ENCODE measurements around the gene MLLT6. TPM values are rescaled to one million over a fixed set of nuclear protein-coding genes. Genes with fewer than 3 reads are reported as not detected.

MLLT6 gene
- total and polyA plus RNA-seq, 2 of the 13 experiments (the other 11 are each of a cell fraction or from before 2014, with no cell fraction given) = 50.7 to 69.5 TPM

GRCh38 chr17:38674014-38674748 lies 30.9 kb upstream of the MLLT6 start (continued):
- no peak for TF ChIP-seq HNF4A (CRISPR knock-in tag; IDR thresholded peaks at IDR 0.05)
- TF ChIP-seq ZNF567 (CRISPR knock-in tag; IDR thresholded peaks at IDR 0.05; ENCODE audit: borderline replicate concordance) = no peak
- no peak for TF ChIP-seq CREB1 (IDR thresholded peaks at IDR 0.05)
- no peak for TF ChIP-seq CREB1 (CRISPR knock-in tag; IDR thresholded peaks at IDR 0.05)
- TF ChIP-seq, protein P1, sequence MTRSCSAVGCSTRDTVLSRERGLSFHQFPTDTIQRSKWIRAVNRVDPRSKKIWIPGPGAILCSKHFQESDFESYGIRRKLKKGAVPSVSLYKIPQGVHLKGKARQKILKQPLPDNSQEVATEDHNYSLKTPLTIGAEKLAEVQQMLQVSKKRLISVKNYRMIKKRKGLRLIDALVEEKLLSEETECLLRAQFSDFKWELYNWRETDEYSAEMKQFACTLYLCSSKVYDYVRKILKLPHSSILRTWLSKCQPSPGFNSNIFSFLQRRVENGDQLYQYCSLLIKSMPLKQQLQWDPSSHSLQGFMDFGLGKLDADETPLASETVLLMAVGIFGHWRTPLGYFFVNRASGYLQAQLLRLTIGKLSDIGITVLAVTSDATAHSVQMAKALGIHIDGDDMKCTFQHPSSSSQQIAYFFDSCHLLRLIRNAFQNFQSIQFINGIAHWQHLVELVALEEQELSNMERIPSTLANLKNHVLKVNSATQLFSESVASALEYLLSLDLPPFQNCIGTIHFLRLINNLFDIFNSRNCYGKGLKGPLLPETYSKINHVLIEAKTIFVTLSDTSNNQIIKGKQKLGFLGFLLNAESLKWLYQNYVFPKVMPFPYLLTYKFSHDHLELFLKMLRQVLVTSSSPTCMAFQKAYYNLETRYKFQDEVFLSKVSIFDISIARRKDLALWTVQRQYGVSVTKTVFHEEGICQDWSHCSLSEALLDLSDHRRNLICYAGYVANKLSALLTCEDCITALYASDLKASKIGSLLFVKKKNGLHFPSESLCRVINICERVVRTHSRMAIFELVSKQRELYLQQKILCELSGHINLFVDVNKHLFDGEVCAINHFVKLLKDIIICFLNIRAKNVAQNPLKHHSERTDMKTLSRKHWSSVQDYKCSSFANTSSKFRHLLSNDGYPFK (CRISPR knock-in tag; IDR thresholded peaks at IDR 0.05; ENCODE audit: borderline replicate concordance) = peak; percentile 35; the same call in 1 of the 2 replicates
- no peak for TF ChIP-seq ZNF629 (CRISPR knock-in tag; conservative IDR thresholded peaks at IDR 0.05)
- TF ChIP-seq TEAD2 (CRISPR knock-in tag; IDR thresholded peaks at IDR 0.05) = no peak
- no peak for TF ChIP-seq PHB2 (IDR thresholded peaks at IDR 0.05; ENCODE audit: partially characterized antibody)
- TF ChIP-seq SNAPC2 (CRISPR knock-in tag; IDR thresholded peaks at IDR 0.05) = no peak; the same call in 1 of the 2 replicates
- TF ChIP-seq ZFP82 (CRISPR knock-in tag; IDR thresholded peaks at IDR 0.05; ENCODE audit: borderline replicate concordance) = no peak
- no peak for TF ChIP-seq ARHGAP35 (CRISPR knock-in tag; IDR thresholded peaks at IDR 0.05; ENCODE audit: borderline replicate concordance)
- TF ChIP-seq RBAK (CRISPR knock-in tag; IDR thresholded peaks at IDR 0.05) = no peak
- no peak for TF ChIP-seq KLF6 (CRISPR knock-in tag; IDR thresholded peaks at IDR 0.05)
- TF ChIP-seq ARID3A (IDR thresholded peaks at IDR 0.05; ENCODE audit: low read depth, low read length) = no peak
- no peak for TF ChIP-seq CREM (IDR thresholded peaks at IDR 0.05)
- no peak for TF ChIP-seq CREM (CRISPR knock-in tag; IDR thresholded peaks at IDR 0.05)
- no peak for TF ChIP-seq ZFP1 (CRISPR knock-in tag; IDR thresholded peaks at IDR 0.05)
- TF ChIP-seq ZNF619 (CRISPR knock-in tag; IDR thresholded peaks at IDR 0.05) = no peak; the same call in 1 of the 2 replicates
- peak; percentile 1; the same call in 1 of the 2 replicates for TF ChIP-seq ZNF770 (CRISPR knock-in tag; IDR thresholded peaks at IDR 0.05)
- TF ChIP-seq SCMH1 (CRISPR knock-in tag; IDR thresholded peaks at IDR 0.05; ENCODE audit: borderline replicate concordance) = no peak
- no peak for TF ChIP-seq EEA1 (CRISPR knock-in tag; IDR thresholded peaks at IDR 0.05; ENCODE audit: borderline replicate concordance)
- TF ChIP-seq, protein P2, sequence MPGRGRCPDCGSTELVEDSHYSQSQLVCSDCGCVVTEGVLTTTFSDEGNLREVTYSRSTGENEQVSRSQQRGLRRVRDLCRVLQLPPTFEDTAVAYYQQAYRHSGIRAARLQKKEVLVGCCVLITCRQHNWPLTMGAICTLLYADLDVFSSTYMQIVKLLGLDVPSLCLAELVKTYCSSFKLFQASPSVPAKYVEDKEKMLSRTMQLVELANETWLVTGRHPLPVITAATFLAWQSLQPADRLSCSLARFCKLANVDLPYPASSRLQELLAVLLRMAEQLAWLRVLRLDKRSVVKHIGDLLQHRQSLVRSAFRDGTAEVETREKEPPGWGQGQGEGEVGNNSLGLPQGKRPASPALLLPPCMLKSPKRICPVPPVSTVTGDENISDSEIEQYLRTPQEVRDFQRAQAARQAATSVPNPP (CRISPR knock-in tag; IDR thresholded peaks at IDR 0.05) = no peak

Data from HepG2 (cell line).